NCI-H1105 treated with DMSO at 0.1 percent for 48 hours (cell line): Measurements from ENCODE around the gene PRF1.

Experiments used
- DNase-seq: peaks from one replicate; lab custom pipeline; 2025; lab: John Stamatoyannopoulos, UW

PRF1 gene

GRCh38 chr10:70560511-70560941, 42.0 kb downstream of the PRF1 start:
- no peak for DNase-seq

GRCh38 chr10:70559861-70560260, 42.7 kb downstream of the PRF1 start:
- DNase-seq, result no peak

- no peak for DNase-seq
These were observed 43.4 kb downstream of the PRF1 start for GRCh38 chr10:70558871-70559810.

- DNase-seq, result no peak
These were observed 44.2 kb downstream of the PRF1 start for GRCh38 chr10:70558295-70558694.

- DNase-seq, result no peak
These were observed 44.7 kb downstream of the PRF1 start for GRCh38 chr10:70557876-70558275.

- DNase-seq, result no peak
These were observed 45.3 kb downstream of the PRF1 start for GRCh38 chr10:70557086-70557845.

- DNase-seq, result no peak
These were observed 47.2 kb downstream of the PRF1 start for GRCh38 chr10:70555371-70555770.

- no peak for DNase-seq
These were observed 50.0 kb downstream of the PRF1 start for GRCh38 chr10:70552586-70552985.

GRCh38 chr10:70551971-70552422, 50.5 kb downstream of the PRF1 start:
- no peak for DNase-seq

GRCh38 chr10:70551466-70551865, 51.1 kb downstream of the PRF1 start:
- DNase-seq, result no peak

- no peak for DNase-seq
These were observed 52.1 kb downstream of the PRF1 start for GRCh38 chr10:70550459-70550858.

GRCh38 chr10:70549962-70550458, 52.5 kb downstream of the PRF1 start:
- peak; percentile 41 for DNase-seq

- no peak for DNase-seq
These were observed 53.1 kb downstream of the PRF1 start for GRCh38 chr10:70549351-70549961.
